Epithelial cell of esophagus (primary cell): ENCODE data around the gene FKRP.

Source experiments
- DNase-seq: peaks from one replicate; pipeline ENCODE4 v3.0.0; 2010; ENCODE audit warnings: low read depth
- H3K4me3 ChIP-seq: 2 replicates; pipeline ENCODE4 v1.5.1; 2011; ENCODE audit warnings: mild to moderate bottlenecking, low read length, control low read depth
- TF ChIP-seq, protein P1 (sequence below): IDR thresholded peaks from 2 replicates; pipeline ENCODE4 v1.5.1; 2011; ENCODE audit warnings: low read depth, mild to moderate bottlenecking, low read length, control low read depth, inconsistent platforms; ENCODE audit not compliant: insufficient read depth; ENCODE audit errors: missing control alignments

The FKRP gene

DNA sequence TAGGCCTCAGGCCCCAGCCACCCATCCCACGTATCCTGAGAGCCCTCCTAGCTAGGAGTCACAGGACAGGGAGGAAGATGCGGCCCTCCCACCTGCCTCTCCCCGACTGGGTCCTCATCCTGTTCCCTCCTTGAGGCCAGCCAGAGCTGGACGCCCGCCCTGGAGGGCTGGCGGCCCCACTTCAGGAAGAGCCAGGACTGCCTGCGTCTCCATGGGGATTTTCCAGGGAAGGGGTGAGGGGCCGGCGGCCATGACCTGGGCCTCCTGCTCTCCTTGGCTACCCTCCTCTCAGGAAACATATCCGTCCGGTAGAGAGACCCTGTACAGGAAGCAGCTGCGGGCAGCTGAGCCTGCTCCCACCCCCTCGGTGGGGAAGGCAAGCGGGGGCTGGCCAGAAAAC is 17.6 kb upstream of the FKRP start:
- no peak for DNase-seq
- H3K4me3 ChIP-seq = no peak overlapping the region

DNA sequence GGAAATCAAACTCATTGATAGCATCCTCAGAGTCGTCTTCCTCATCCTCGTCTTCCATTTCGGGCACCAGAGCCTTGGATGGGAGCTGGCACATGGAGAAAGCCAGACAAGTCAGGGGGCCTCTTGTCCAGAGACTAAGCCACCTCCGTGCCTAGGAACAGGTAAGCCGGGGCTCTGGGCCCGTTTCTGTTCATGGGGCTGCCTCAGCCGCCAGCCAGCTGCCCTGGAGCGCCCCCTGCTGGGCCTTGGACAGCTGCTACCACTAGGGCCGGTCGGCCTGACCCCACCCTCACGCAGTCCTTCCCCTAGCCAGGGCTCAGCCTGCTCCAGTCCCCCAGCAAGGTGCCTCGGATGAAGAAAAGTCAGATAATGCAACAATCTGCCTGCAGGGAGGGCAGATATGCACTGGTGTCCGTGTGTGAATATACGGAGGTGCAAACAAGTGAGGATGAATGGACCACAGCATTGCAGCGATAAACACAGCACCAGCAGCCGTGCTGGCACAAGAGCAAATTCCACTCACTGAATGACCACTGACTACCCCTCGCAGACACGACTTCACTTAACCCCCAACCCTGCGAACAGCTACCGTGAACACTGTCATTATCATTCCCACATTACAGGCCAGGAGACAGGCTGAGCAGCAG is 17.0 kb upstream of the FKRP start:
- TF ChIP-seq, protein P1, sequence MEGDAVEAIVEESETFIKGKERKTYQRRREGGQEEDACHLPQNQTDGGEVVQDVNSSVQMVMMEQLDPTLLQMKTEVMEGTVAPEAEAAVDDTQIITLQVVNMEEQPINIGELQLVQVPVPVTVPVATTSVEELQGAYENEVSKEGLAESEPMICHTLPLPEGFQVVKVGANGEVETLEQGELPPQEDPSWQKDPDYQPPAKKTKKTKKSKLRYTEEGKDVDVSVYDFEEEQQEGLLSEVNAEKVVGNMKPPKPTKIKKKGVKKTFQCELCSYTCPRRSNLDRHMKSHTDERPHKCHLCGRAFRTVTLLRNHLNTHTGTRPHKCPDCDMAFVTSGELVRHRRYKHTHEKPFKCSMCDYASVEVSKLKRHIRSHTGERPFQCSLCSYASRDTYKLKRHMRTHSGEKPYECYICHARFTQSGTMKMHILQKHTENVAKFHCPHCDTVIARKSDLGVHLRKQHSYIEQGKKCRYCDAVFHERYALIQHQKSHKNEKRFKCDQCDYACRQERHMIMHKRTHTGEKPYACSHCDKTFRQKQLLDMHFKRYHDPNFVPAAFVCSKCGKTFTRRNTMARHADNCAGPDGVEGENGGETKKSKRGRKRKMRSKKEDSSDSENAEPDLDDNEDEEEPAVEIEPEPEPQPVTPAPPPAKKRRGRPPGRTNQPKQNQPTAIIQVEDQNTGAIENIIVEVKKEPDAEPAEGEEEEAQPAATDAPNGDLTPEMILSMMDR = peak; percentile 88
- H3K4me3 ChIP-seq = no peak overlapping the region
- DNase-seq = peak; percentile 68

More for the DNA sequence above, 17.6 kb upstream of the FKRP start:
- TF ChIP-seq, protein P1 = no peak

DNA sequence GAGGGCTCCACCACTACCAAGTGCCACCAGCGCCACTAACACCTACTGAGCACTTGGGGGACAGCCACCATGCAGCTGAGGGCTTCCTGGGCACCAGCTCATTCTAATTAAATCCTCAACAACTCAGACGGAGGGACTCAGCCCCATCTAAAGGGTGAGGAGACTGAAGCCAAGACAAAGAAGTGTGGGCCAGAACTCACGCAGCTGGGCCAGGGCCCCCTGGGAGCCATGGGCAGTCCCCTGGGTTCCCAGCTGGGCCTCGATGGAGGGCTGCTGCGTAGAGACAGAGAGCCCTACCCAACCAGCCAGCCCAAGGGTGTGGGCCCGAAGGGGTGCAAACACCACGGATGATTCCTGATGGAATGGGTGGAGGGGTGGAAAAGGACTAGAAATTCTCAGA is 16.2 kb upstream of the FKRP start:
- TF ChIP-seq, protein P1 = no peak
- H3K4me3 ChIP-seq = no peak overlapping the region
- no peak for DNase-seq

DNA sequence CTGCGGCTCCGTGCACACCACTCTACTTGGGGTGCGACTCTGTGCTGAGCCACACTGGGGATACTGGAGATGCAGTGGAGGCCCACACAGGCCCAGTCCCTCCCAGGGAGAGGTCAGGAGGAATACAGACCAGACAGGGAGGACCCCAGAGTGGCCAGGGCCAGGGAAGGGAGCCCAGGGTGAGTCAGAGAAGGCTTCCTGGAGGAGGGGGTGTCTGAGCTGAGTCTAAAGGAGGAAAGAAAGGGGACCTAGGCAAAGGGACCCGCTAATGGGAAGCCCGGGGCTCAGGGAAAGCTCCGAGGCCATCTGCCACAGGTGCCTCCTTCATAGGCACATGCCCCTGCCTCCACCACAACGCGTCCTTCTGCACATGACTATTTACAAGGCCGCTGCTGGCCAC is 15.7 kb upstream of the FKRP start:
- no peak for DNase-seq
- TF ChIP-seq, protein P1 = no peak
- no peak overlapping the region for H3K4me3 ChIP-seq

DNA sequence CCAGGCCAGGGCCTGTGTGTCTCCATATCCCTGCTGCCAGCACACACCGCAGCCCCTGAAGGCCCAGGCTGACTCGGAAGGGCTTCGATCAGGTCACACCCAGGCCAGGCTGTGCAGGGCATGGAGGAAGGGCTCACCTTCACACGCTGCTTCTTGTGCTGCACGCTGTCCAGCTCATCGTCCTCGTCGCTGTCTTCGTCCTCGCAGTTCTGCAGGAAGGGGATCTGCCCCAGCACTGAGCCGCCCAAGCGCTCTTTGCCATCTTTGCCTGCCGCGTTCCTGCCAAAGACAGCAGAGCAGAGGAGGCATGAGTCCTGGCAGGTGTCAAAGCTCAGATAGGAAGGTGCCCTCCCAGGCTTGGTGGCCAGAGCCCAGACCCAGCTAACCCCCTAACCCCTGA is 15.3 kb upstream of the FKRP start:
- no peak overlapping the region for H3K4me3 ChIP-seq
- TF ChIP-seq, protein P1 = no peak
- DNase-seq = no peak

DNA sequence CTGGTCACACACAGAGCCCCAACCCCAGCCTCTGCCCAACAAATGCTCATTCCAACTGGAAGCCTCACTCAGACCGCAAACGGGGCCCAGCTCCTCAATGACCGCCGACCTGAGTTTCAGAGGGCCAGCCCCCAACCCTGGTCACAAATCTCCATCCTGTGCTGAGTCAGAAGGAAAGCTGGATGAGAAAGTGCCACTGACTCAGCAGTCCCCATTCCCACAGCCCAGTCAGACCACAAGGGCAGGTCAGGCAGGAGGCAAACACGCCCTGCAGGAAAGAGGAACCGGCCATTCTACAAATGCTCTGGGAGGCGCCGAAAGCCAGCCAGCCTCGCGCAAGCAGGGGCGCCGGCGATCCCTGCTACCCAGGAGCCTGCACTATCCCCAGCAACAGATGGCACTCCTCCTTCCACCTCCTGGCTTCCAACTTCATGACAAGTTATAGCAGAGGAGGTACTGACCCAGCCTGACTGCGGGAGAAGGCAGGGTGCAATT is 14.8 kb upstream of the FKRP start:
- TF ChIP-seq, protein P1 = no peak
- no peak overlapping the region for H3K4me3 ChIP-seq
- peak; percentile 87 for DNase-seq

DNA sequence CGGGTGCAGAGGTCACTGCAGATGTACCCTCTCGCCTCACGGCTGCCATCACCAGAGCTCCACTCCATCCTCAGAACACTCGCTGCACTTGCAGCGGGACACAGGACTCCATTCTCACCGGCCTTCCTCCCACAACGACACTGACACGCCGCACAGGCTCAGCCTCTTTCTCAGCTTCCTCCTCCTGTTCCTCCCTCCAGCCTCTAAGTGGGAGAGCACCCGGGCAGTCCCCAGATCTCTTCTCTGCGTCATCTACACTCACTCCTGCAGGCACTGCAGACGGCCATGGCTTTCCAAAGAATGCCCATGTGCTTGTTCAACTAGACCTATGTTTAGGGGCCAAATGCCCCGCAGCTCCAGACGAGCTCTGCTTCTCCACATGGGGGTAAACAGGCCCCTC is 14.3 kb upstream of the FKRP start:
- TF ChIP-seq, protein P1 = no peak
- no peak for DNase-seq
- H3K4me3 ChIP-seq = no peak overlapping the region
